ENCODE measurements around the gene SLC6A6.

DNA sequence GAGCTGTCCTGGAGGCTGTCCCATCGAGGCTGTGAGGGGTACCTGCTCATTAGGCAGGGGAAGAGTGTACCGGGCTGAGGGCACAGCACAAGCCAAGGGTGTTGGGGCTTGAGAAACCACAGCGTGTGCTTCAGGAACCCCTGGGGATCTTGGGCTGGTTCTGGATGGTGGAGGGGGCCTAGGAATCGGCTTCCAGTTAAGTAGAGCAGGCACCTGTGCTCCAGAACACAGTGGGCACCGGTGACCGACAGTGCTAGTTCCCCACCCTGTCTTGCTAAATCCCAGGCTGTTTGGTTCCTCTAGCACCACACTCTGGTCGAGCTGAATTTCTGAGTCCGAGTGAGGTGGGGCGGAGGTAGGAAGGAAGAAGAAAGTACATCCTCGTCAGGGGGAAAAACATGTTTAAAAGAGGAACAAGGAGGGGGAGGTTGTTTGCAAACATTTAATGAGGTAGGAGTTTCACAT is 29.1 kb downstream of the SLC6A6 start:
- TF ChIP-seq, protein P1, sequence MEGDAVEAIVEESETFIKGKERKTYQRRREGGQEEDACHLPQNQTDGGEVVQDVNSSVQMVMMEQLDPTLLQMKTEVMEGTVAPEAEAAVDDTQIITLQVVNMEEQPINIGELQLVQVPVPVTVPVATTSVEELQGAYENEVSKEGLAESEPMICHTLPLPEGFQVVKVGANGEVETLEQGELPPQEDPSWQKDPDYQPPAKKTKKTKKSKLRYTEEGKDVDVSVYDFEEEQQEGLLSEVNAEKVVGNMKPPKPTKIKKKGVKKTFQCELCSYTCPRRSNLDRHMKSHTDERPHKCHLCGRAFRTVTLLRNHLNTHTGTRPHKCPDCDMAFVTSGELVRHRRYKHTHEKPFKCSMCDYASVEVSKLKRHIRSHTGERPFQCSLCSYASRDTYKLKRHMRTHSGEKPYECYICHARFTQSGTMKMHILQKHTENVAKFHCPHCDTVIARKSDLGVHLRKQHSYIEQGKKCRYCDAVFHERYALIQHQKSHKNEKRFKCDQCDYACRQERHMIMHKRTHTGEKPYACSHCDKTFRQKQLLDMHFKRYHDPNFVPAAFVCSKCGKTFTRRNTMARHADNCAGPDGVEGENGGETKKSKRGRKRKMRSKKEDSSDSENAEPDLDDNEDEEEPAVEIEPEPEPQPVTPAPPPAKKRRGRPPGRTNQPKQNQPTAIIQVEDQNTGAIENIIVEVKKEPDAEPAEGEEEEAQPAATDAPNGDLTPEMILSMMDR (IDR thresholded peaks at IDR 0.05; ENCODE audit: insufficient read depth, low read depth, low read length): no peak
- TF ChIP-seq EZH2 (IDR thresholded peaks at IDR 0.05; ENCODE audit: insufficient read depth, low read length): no peak

All from astrocyte (in vitro differentiated cells and primary cell).